ENCODE data around the gene FLNB.

FLNB gene

GRCh38 chr3:58175437-58176184, 167.4 kb downstream of the FLNB start:
- no peak for ATAC-seq
- no peak for TF ChIP-seq ZFP30 (CRISPR knock-in tag; IDR thresholded peaks at IDR 0.05)
- no peak for TF ChIP-seq ARNTL (CRISPR knock-in tag; IDR thresholded peaks at IDR 0.05; ENCODE audit: borderline replicate concordance, low read depth)
- no peak for TF ChIP-seq ZNF70 (CRISPR knock-in tag; IDR thresholded peaks at IDR 0.05)
- TF ChIP-seq ZNF8 (CRISPR knock-in tag; IDR thresholded peaks at IDR 0.05): no peak
- no peak for TF ChIP-seq POU6F1 (CRISPR knock-in tag; IDR thresholded peaks at IDR 0.05; ENCODE audit: borderline replicate concordance, low read depth)
- TF ChIP-seq OSR1 (CRISPR knock-in tag; IDR thresholded peaks at IDR 0.05): no peak
- no peak for TF ChIP-seq CREB5 (CRISPR knock-in tag; IDR thresholded peaks at IDR 0.05; ENCODE audit: low read depth)
- no peak for TF ChIP-seq GLIS3 (CRISPR knock-in tag; IDR thresholded peaks at IDR 0.05)
- no peak for TF ChIP-seq ISL1 (CRISPR knock-in tag; IDR thresholded peaks at IDR 0.05)
- no peak for TF ChIP-seq ESRRG (CRISPR knock-in tag; IDR thresholded peaks at IDR 0.05)
- TF ChIP-seq ZFP3 (CRISPR knock-in tag; IDR thresholded peaks at IDR 0.05): no peak
- no peak for TF ChIP-seq ZNF565 (CRISPR knock-in tag; conservative IDR thresholded peaks at IDR 0.05; ENCODE audit: low read depth)
- no peak for TF ChIP-seq CSDC2 (CRISPR knock-in tag; IDR thresholded peaks at IDR 0.05)
- TF ChIP-seq SNAI2 (CRISPR knock-in tag; IDR thresholded peaks at IDR 0.05): no peak
- no peak for TF ChIP-seq RARB (CRISPR knock-in tag; IDR thresholded peaks at IDR 0.05)
- no peak for TF ChIP-seq TCF4 (CRISPR knock-in tag; IDR thresholded peaks at IDR 0.05; ENCODE audit: borderline replicate concordance)
- TF ChIP-seq TOX (CRISPR knock-in tag; IDR thresholded peaks at IDR 0.05; ENCODE audit: borderline replicate concordance): no peak; the same call in 1 of the 2 replicates

GRCh38 chr3:58176185-58176530, 167.9 kb downstream of the FLNB start:
- no peak for ATAC-seq
- TF ChIP-seq PATZ1 (CRISPR knock-in tag; IDR thresholded peaks at IDR 0.05; ENCODE audit: borderline replicate concordance): no peak
- TF ChIP-seq GLIS3 (CRISPR knock-in tag; IDR thresholded peaks at IDR 0.05): no peak
- no peak for TF ChIP-seq CREB5 (CRISPR knock-in tag; IDR thresholded peaks at IDR 0.05; ENCODE audit: low read depth)
- TF ChIP-seq ZNF8 (CRISPR knock-in tag; IDR thresholded peaks at IDR 0.05): no peak
- no peak for TF ChIP-seq ZFP3 (CRISPR knock-in tag; IDR thresholded peaks at IDR 0.05)
- no peak for TF ChIP-seq ZNF565 (CRISPR knock-in tag; conservative IDR thresholded peaks at IDR 0.05; ENCODE audit: low read depth)
- no peak for TF ChIP-seq TOX (CRISPR knock-in tag; IDR thresholded peaks at IDR 0.05; ENCODE audit: borderline replicate concordance)
- TF ChIP-seq OSR1 (CRISPR knock-in tag; IDR thresholded peaks at IDR 0.05): no peak
- no peak for TF ChIP-seq ZC3H10 (CRISPR knock-in tag; IDR thresholded peaks at IDR 0.05)
- TF ChIP-seq ZFP30 (CRISPR knock-in tag; IDR thresholded peaks at IDR 0.05): no peak
- TF ChIP-seq PPARA (CRISPR knock-in tag; IDR thresholded peaks at IDR 0.05; ENCODE audit: borderline replicate concordance): no peak
- no peak for TF ChIP-seq ZNF70 (CRISPR knock-in tag; IDR thresholded peaks at IDR 0.05)
- TF ChIP-seq ARNTL (CRISPR knock-in tag; IDR thresholded peaks at IDR 0.05; ENCODE audit: borderline replicate concordance, low read depth): no peak
- TF ChIP-seq ESRRG (CRISPR knock-in tag; IDR thresholded peaks at IDR 0.05): no peak
- TF ChIP-seq ISL1 (CRISPR knock-in tag; IDR thresholded peaks at IDR 0.05): no peak
- no peak for TF ChIP-seq TSHZ2 (CRISPR knock-in tag; IDR thresholded peaks at IDR 0.05)
- no peak for TF ChIP-seq RARB (CRISPR knock-in tag; IDR thresholded peaks at IDR 0.05)

Measured in SK-N-SH treated with all-trans-retinoic acid at 6 μM for 48 hours (cell line).